HG02840 (cell line): ENCODE data around the gene TIMM13.

Source experiments
- ATAC-seq: cut with Tn5 transposase; IDR thresholded peaks from one replicate; pipeline ENCODE4 v1.9.1; 2021; ENCODE audit warnings: mild to moderate bottlenecking, moderate library complexity, moderate number of reproducible peaks; ENCODE audit not compliant: unreplicated experiment, low FRiP score

Gene TIMM13

GRCh38 chr19:2387367-2388288, 39.8 kb downstream of the TIMM13 start:
- ATAC-seq: no peak

- no peak for ATAC-seq
These were observed 42.2 kb downstream of the TIMM13 start for GRCh38 chr19:2385053-2385721.

GRCh38 chr19:2382530-2383222, 44.7 kb downstream of the TIMM13 start:
- no peak for ATAC-seq

GRCh38 chr19:2381148-2381820, 46.1 kb downstream of the TIMM13 start:
- ATAC-seq: no peak

GRCh38 chr19:2380567-2380966, 46.8 kb downstream of the TIMM13 start:
- no peak for ATAC-seq

- no peak for ATAC-seq
These were observed 50.4 kb downstream of the TIMM13 start for GRCh38 chr19:2376784-2377519.
